Mesenchymal stem cell (in vitro differentiated cells and primary cell): ENCODE results near the gene PELI3.
"Not testable (repeated sequence)": the region's sequence is repeated elsewhere in the genome, so short reads cannot be mapped to it uniquely, and the experiment has no call there.

Source experiments
- DNase-seq: peaks from one replicate; pipeline ENCODE4 v3.0.0-alpha.2; 2013
- H2AFZ ChIP-seq: one replicate; pipeline ENCODE4 v1.6.1; 2013; ENCODE audit warnings: low read depth, mild to moderate bottlenecking, control low read depth, inconsistent platforms, low read length, moderate library complexity
- H2AK5ac ChIP-seq: 2 replicates; pipeline ENCODE4 v1.6.1; 2013; ENCODE audit warnings: low read length, moderate library complexity, mild to moderate bottlenecking, inconsistent platforms; ENCODE audit not compliant: severe bottlenecking
- H2BK120ac ChIP-seq: one replicate; pipeline ENCODE4 v1.6.1; 2013; ENCODE audit warnings: low read depth, mild to moderate bottlenecking, inconsistent platforms, low read length, moderate library complexity
- H2BK12ac ChIP-seq, 2 experiments: one replicate each; pipeline ENCODE4 v1.6.1; 2013; ENCODE audit warnings: inconsistent platforms in 2 of 2, low read length in 2 of 2, mild to moderate bottlenecking in 2 of 2, moderate library complexity in 2 of 2, control low read depth in 1 of 2
- H2BK15ac ChIP-seq: one replicate; pipeline ENCODE4 v1.6.1; 2013; ENCODE audit warnings: mild to moderate bottlenecking, low read depth, inconsistent platforms; ENCODE audit not compliant: poor library complexity, severe bottlenecking
- H2BK5ac ChIP-seq: 2 replicates; pipeline ENCODE4 v1.6.1; 2013; ENCODE audit warnings: low read depth, mild to moderate bottlenecking, low read length, control low read depth, inconsistent platforms; ENCODE audit not compliant: poor library complexity, severe bottlenecking
- H3K14ac ChIP-seq, 2 experiments: one replicate each; pipeline ENCODE4 v1.6.1; 2013; ENCODE audit warnings: inconsistent platforms in 2 of 2, low read length in 2 of 2, control low read depth in 1 of 2, mild to moderate bottlenecking in 1 of 2, moderate library complexity in 1 of 2
- H3K18ac ChIP-seq, 2 experiments: one replicate each; pipeline ENCODE4 v1.6.1; 2013; ENCODE audit warnings: inconsistent platforms in 2 of 2, low read length in 2 of 2, control low read depth in 1 of 2, low read depth in 1 of 2, mild to moderate bottlenecking in 1 of 2
- H3K23ac ChIP-seq, 2 experiments: one replicate each; pipeline ENCODE4 v1.6.1; 2013; ENCODE audit warnings: inconsistent platforms in 2 of 2, low read length in 2 of 2, mild to moderate bottlenecking in 2 of 2, moderate library complexity in 2 of 2, control low read depth in 1 of 2
- H3K27ac ChIP-seq: 2 replicates; pipeline ENCODE4 v1.5.1; 2013; ENCODE audit warnings: mild to moderate bottlenecking, moderate library complexity, low read length, control low read depth, inconsistent platforms; ENCODE audit not compliant: poor library complexity, severe bottlenecking
- H3K27me3 ChIP-seq, 2 experiments: 2 replicates each; pipeline versions ENCODE4 v1.6.1 to v1.7.0; 2013; ENCODE audit warnings: low read length in 2 of 2, mild to moderate bottlenecking in 2 of 2, moderate library complexity in 2 of 2, control low read depth in 1 of 2, inconsistent platforms in 1 of 2; ENCODE audit not compliant: control insufficient read depth in 1 of 2, insufficient read depth in 1 of 2
- H3K36me3 ChIP-seq, 2 experiments: 2 replicates each; pipeline versions ENCODE4 v1.6.1 to v1.7.0; 2013; ENCODE audit warnings: low read length in 2 of 2, control low read depth in 1 of 2, inconsistent platforms in 1 of 2, low read depth in 1 of 2, mild to moderate bottlenecking in 1 of 2; ENCODE audit not compliant: insufficient read depth in 2 of 2, control insufficient read depth in 1 of 2
- H3K4ac ChIP-seq, 2 experiments: one replicate each; pipeline ENCODE4 v1.6.1; 2013; ENCODE audit warnings: inconsistent platforms in 2 of 2, low read length in 2 of 2, mild to moderate bottlenecking in 2 of 2, moderate library complexity in 2 of 2, control low read depth in 1 of 2, low read depth in 1 of 2
- H3K4me1 ChIP-seq: 2 replicates; pipeline ENCODE4 v1.6.1; 2013; ENCODE audit warnings: low read depth, low read length, control low read depth; ENCODE audit not compliant: control insufficient read depth, insufficient read depth
- H3K4me2 ChIP-seq: 2 replicates; pipeline ENCODE4 v1.6.1; 2013; ENCODE audit warnings: low read length, mild to moderate bottlenecking, inconsistent platforms; ENCODE audit not compliant: poor library complexity, severe bottlenecking
- H3K4me3 ChIP-seq, 2 experiments: 2 replicates each; pipeline versions ENCODE4 v1.5.1 to v1.7.0; 2013; ENCODE audit warnings: low read length in 2 of 2, mild to moderate bottlenecking in 2 of 2, control low read depth in 1 of 2, low read depth in 1 of 2; ENCODE audit not compliant: insufficient read depth in 1 of 2
- H3K79me1 ChIP-seq: replicated peaks from 2 replicates; pipeline ENCODE4 v1.6.1; 2013; ENCODE audit warnings: mild to moderate bottlenecking, control low read depth, low read length, inconsistent platforms; ENCODE audit not compliant: poor library complexity, severe bottlenecking
- H3K9ac ChIP-seq: 2 replicates; pipeline ENCODE4 v1.7.0; 2013; ENCODE audit warnings: mild to moderate bottlenecking, low read length, moderate library complexity
- H3K9me3 ChIP-seq: 2 replicates; pipeline ENCODE4 v1.7.0; 2013; ENCODE audit warnings: mild to moderate bottlenecking, low read length; ENCODE audit not compliant: control insufficient read depth
- H4K8ac ChIP-seq: one replicate; pipeline ENCODE4 v1.6.1; 2013; ENCODE audit warnings: inconsistent platforms, mild to moderate bottlenecking, low read length, moderate library complexity
- H4K91ac ChIP-seq: one replicate; pipeline ENCODE4 v1.6.1; 2013; ENCODE audit warnings: mild to moderate bottlenecking, low read length, inconsistent platforms
- WGBS: methylation state at CpG from one replicate; pipeline ENCODE4 v1.1.7; 2013; ENCODE audit warnings: mixed read lengths; 5-methylcytosine and 5-hydroxymethylcytosine counted together

The PELI3 gene

DNA sequence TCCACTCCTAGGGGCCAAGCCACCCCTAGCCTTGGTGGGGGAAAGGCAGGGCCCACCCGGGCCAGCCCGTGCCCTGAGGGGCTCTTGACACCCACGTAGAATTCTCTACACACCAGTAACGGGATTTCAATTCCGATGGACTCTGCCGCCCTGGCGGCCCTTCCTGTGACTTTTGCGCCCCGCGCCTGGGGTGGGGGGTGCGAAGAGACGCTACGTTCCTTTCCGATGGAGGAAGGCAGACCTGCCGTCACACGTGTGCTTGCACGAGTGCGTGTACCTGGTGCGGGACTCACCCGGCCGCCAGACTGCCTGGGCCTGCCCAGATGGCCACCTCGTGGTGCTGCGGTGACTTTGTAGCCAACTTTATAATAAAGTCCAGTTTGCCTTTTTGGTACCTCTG, 40.4 kb upstream of the PELI3 start:
- no peak overlapping the region for H3K4me3 ChIP-seq
- H3K14ac ChIP-seq: no peak overlapping the region
- no peak overlapping the region for H3K9ac ChIP-seq
- 89% methylated on average over 23 of the region's 23 CpGs for WGBS
- no peaks in the 10 kb centered on the region for H3K36me3 ChIP-seq
- H3K27ac ChIP-seq: no peak overlapping the region
- no peak overlapping the region for H2AFZ ChIP-seq
- no peak overlapping the region for H4K8ac ChIP-seq
- DNase-seq: no peak
- no peak overlapping the region for H3K18ac ChIP-seq
- no peak overlapping the region for H2BK15ac ChIP-seq
- no peaks in the 10 kb centered on the region for H3K4me1 ChIP-seq
- no peaks in the 10 kb centered on the region for H3K9me3 ChIP-seq
- H2BK120ac ChIP-seq: no peak overlapping the region
- H3K23ac ChIP-seq: no peak overlapping the region
- no peak overlapping the region for H2AK5ac ChIP-seq
- no peak overlapping the region for H4K91ac ChIP-seq
- H3K4ac ChIP-seq: no peak overlapping the region
- H3K4me2 ChIP-seq: no peak overlapping the region
- H3K27me3 ChIP-seq: peaks cover 0 to 13% of the 10 kb centered on the region in 2 experiments
- H3K79me1 ChIP-seq: no peaks in the 10 kb centered on the region
- no peak overlapping the region for H2BK12ac ChIP-seq
- H2BK5ac ChIP-seq: no peak overlapping the region

DNA sequence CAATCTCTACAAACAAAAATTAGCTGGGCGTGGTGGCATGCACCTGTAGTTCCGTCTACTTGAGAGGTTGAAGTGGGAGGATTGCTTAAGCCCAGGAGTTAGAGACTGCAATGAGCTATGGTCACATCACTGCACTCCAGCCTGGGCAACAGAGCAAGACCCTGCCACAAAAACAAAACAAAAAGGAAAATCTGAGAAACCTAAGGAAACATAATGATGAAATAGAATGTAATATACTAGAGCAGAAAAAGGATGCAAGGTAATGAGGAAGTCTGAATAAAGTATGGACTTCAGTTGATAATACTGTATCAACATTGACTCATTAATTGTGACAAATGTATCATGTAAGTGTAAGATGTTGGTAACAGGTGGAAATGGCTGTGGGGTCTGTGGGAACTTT, 37.8 kb upstream of the PELI3 start:
- Histone ChIP-seq H3K27me3 (peaks cover 0 to 13% of the 10 kb centered on the region in 2 experiments), H2BK12ac (no peak overlapping the region), H2BK120ac (no peak overlapping the region), H3K9me3 (no peaks in the 10 kb centered on the region), H3K9ac (no peak overlapping the region), H3K4me3 (no peak overlapping the region), H4K91ac (no peak overlapping the region), H2BK5ac (no peak overlapping the region), H3K79me1 (no peaks in the 10 kb centered on the region), H3K14ac (no peak overlapping the region), H3K18ac (no peak overlapping the region), H3K4ac (no peak overlapping the region), H3K23ac (no peak overlapping the region), H3K4me2 (no peak overlapping the region), H2AFZ (no peak overlapping the region), H3K36me3 (peaks cover 3 to 14% of the 10 kb centered on the region in 2 experiments), H2BK15ac (no peak overlapping the region), H3K27ac (no peak overlapping the region), H2AK5ac (no peak overlapping the region), H4K8ac (no peak overlapping the region), H3K4me1 (no peaks in the 10 kb centered on the region)
- no CpG with 5 or more reads among the region's 2 CpGs for WGBS
- no peak for DNase-seq

DNA sequence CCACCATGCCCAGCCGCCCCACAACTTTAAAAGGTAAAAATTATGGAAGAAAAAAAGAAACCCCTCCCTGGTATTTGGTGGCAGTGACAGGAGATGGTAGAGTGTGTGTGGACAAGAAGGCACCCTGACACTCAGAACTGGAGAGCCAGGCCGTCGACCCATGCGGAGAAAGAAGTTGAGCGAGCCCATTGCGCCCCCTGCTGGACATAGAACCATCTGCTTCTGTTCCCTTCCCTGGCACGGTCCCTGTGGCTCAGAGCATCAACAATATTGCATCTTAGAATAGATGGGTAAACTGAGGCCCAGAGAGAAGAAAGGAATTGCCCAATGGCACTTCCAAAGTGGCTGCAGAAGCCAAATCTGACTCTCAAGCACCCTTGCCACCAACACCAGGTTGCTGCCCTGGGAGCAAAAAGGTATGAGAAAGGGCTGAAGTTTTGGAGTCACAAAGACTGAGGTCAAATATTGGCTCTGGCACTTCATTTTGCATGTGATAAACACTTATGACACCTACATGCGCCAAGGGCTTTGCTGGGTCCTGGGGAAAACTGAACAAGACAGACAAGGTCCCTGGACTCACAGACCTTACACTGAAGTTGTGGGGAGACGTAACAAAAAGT, 36.6 kb upstream of the PELI3 start:
- no peak overlapping the region for H2AK5ac ChIP-seq
- no peak overlapping the region for H3K18ac ChIP-seq
- H4K8ac ChIP-seq: no peak overlapping the region
- H4K91ac ChIP-seq: no peak overlapping the region
- 27% methylated on average over 9 of the region's 9 CpGs for WGBS
- no peak overlapping the region for H2BK12ac ChIP-seq
- H2BK15ac ChIP-seq: no peak overlapping the region
- no peak overlapping the region for H2BK5ac ChIP-seq
- no peak overlapping the region for H3K4me3 ChIP-seq
- no peak overlapping the region for H3K4me2 ChIP-seq
- H3K14ac ChIP-seq: no peak overlapping the region
- no peaks in the 10 kb centered on the region for H3K4me1 ChIP-seq
- no peak overlapping the region for H2BK120ac ChIP-seq
- DNase-seq: peak; percentile 76
- H3K23ac ChIP-seq: no peak overlapping the region
- no peaks in the 10 kb centered on the region for H3K79me1 ChIP-seq
- H3K4ac ChIP-seq: no peak overlapping the region
- no peak overlapping the region for H3K9ac ChIP-seq
- H3K36me3 ChIP-seq: peaks cover 4 to 19% of the 10 kb centered on the region in 2 experiments
- no peaks in the 10 kb centered on the region for H3K9me3 ChIP-seq
- no peak overlapping the region for H3K27ac ChIP-seq
- H3K27me3 ChIP-seq: peaks cover 0 to 9% of the 10 kb centered on the region in 2 experiments
- no peak overlapping the region for H2AFZ ChIP-seq

DNA sequence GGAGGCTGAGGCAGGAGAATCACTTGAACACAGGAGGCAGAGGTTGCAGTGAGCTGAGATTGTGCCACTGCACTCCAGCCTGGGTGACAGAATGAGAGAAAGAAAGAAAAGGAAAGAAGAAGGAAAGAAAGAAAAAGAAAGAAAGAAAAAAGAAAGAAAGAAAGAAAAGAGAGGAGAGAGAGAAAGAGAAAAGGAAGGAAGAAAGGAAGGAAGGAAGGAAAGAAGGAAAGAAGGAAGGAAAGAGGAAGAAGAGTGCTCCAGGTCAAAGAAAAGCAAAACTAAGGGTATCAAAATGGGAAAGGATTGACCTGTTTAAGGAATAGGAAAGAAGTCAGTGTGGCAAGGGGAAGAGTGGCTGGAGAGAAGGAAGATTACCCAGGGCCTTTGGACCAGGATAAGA, 35.4 kb upstream of the PELI3 start:
- not testable (repeated sequence) for H3K4ac ChIP-seq, H4K8ac ChIP-seq

More for the DNA sequence above, 35.4 kb upstream of the PELI3 start:
- not testable (repeated sequence) for H3K79me1 ChIP-seq, H3K4me1 ChIP-seq, H2BK12ac ChIP-seq, DNase-seq, H3K18ac ChIP-seq, H3K27ac ChIP-seq, H3K27me3 ChIP-seq, H3K4me2 ChIP-seq, H4K91ac ChIP-seq, H3K4me3 ChIP-seq, H2AFZ ChIP-seq, H2BK15ac ChIP-seq, H3K14ac ChIP-seq, H3K9ac ChIP-seq, H2BK5ac ChIP-seq, H3K23ac ChIP-seq, H2AK5ac ChIP-seq, H3K9me3 ChIP-seq, H2BK120ac ChIP-seq
- H3K36me3 ChIP-seq: peaks cover 11 to 30% of the 10 kb centered on the region in 2 experiments
